Choroid plexus epithelial cell (primary cell): ENCODE measurements around the gene DTWD1.
"Not testable (repeated sequence)": the region's sequence is repeated elsewhere in the genome, so short reads cannot be mapped to it uniquely, and the experiment has no call there.

Experiments used
- DNase-seq: peaks from one replicate; pipeline ENCODE4 v3.0.0-alpha.2; 2010; ENCODE audit warnings: low read depth
- H3K4me3 ChIP-seq: 2 replicates; pipeline ENCODE4 v1.5.1; 2011; ENCODE audit warnings: low read depth, mild to moderate bottlenecking, control low read depth, low read length, moderate library complexity
- TF ChIP-seq, protein P1 (sequence below): conservative IDR thresholded peaks from 2 replicates; pipeline ENCODE4 v1.5.1; 2011; ENCODE audit warnings: low read depth, mild to moderate bottlenecking, control low read depth, inconsistent platforms, low read length, moderate library complexity

DTWD1 gene

DNA sequence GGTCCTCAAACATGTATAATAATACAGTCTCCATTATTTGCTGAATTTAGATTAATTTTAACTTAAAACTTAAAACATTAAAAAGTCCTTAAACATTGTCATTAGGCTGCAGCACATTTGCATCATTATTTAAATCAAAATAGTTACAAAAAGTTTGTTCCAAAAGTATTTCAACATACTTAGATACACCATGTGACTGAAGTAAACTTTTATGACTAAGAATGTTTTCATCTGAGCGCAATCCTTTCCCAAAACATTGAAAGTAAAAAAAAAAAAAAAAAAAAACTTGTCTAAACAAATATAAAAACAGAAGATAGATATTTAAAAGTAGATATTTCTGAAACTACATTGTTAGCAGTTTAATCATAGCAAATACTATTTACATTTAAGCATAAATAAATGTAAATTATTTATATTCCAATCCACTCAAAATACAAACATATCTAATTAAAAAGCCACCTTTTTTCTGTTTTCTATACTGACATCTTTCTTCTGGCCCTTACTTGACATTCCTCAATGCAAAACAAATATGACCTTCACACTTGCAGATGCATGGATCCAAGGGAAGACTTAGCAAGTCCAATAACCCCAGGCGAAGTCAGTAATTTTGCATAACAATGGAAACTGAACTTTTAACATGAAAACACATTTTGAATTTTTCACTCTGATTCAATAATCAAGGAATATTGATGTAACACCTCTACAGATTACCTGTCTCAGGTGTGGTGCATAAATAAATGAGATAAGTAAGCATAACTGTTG lies 10.5 kb upstream of the DTWD1 start:
- no peak for DNase-seq
- no peak overlapping the region for H3K4me3 ChIP-seq
- TF ChIP-seq, protein P1, sequence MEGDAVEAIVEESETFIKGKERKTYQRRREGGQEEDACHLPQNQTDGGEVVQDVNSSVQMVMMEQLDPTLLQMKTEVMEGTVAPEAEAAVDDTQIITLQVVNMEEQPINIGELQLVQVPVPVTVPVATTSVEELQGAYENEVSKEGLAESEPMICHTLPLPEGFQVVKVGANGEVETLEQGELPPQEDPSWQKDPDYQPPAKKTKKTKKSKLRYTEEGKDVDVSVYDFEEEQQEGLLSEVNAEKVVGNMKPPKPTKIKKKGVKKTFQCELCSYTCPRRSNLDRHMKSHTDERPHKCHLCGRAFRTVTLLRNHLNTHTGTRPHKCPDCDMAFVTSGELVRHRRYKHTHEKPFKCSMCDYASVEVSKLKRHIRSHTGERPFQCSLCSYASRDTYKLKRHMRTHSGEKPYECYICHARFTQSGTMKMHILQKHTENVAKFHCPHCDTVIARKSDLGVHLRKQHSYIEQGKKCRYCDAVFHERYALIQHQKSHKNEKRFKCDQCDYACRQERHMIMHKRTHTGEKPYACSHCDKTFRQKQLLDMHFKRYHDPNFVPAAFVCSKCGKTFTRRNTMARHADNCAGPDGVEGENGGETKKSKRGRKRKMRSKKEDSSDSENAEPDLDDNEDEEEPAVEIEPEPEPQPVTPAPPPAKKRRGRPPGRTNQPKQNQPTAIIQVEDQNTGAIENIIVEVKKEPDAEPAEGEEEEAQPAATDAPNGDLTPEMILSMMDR, result no peak

DNA sequence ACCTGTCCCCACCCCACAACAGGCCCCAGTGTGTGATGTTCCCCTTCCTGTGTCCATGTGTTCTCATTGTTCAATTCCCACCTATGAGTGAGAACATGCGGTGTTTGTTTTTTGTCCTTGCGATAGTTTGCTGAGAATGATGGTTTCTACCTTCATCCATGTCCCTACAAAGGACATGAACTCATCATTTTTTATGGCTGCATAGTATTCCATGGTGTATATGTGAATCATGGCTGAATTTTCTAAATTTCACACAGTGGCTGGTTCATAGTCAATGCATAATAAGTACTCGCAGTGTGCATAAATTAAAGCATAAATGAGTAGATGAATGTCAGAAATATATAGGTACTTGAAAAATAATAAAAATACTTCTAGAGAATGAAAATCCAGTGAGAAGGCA lies 8.6 kb upstream of the DTWD1 start:
- not testable (repeated sequence) for DNase-seq

DNA sequence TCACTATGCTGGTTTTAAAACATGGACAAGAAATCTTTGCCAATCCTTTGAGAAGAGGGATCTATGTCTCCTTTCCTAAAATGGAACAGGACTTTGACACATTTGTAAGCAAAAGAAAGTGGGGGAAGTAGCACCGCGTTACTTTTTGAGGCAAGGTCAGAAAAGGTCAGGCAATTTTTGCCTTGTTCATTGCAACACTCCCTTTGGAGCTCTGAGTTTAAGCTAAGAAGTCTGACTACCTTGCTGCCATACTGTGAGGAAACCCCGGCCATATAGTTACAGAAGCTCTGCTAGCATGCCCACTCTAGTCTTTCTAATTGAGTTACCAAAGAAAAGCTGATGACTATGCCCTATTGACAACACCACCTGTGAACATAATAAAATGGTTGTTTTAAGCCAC lies 1.6 kb upstream of the DTWD1 start:
- H3K4me3 ChIP-seq, result no peak overlapping the region
- TF ChIP-seq, protein P1, result no peak
- DNase-seq, result no peak

More for the DNA sequence above, 8.6 kb upstream of the DTWD1 start:
- H3K4me3 ChIP-seq, result not testable (repeated sequence)

DNA sequence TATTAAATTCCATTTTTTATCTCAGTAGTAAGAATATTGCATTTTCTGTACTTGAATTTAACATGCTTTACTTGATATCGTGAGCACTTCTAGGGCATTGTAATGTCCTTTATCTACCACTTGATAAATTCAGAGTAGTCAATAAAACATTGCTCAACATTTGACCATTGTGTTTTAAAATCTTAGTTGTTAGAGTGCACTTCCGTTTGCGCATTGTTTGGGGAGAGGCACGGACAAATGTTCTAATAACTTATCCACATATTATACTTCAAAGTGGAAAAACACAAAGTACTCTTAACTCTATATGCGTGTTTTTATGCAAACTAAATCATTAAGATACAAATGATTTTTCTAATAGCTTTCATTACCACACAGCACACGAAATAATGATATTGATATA lies 649 bp upstream of the DTWD1 start:
- H3K4me3 ChIP-seq, result peak overlapping the region; percentile 85
- DNase-seq, result peak; percentile 59
- TF ChIP-seq, protein P1, result peak; percentile 5

DNA sequence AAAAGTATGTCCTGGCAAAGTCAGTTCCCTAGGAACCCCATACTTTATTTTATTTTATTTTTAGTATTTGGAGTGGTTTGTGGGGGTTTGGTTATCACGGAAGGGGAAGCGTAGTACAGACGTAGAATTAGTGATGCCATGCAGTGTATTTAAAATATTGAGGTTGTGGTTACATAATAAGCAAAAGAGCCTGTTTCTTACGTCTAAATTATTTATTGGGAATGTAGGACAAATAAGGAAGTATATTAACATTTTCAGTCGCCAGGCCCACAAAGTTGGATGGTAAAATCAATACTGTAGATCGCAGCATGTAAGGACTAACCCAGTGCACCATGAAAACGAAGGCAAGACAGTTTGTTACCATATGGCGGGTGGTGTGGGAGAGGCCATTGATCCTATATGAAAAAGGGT lies 558 bp downstream of the DTWD1 start:
- DNase-seq, result peak; percentile 23
- peak overlapping the region; percentile 85 for H3K4me3 ChIP-seq
- TF ChIP-seq, protein P1, result no peak

DNA sequence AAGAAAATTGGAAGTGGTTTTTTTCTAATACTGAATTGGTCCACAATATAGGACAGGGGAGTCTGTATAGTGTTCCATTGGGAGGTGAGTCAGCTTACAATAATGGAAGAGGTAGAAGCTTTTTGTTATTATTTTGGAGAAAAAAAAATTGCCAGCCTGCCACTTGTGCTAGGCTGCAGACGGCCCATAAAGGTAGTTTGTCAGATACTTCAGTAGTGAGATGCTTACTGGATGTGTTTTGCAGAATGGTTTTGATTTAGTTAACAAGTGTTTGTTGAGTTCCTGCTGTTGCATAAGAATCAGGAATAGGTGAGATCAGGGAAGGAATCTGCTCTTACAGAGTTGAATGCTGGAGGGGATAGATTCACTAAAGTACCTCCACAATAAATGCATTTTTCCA lies 1.0 kb downstream of the DTWD1 start:
- peak overlapping the region; percentile 85 for H3K4me3 ChIP-seq
- TF ChIP-seq, protein P1, result no peak
- DNase-seq, result no peak

DNA sequence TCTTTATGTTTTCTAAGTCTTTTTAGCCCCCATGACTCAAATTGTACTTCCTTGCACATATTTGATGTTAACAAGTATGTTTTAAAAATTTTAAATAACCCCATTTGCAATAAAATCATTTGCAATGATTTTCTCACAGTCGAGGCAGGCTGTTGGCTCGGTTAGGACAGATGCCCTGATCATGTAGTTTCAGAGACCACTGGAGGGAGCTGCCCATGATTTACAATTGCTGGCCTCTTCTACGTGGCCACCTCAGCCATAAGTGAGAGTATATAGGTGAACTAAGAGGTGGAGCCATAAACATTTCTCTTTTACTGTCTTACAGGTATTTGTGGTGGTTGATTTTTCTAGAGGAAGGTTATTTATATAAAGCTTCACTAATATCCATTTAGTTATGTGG lies 1.7 kb downstream of the DTWD1 start:
- TF ChIP-seq, protein P1, result peak; percentile 46
- peak; percentile 48 for DNase-seq
- no peak overlapping the region for H3K4me3 ChIP-seq
